HEK293T (cell line): ENCODE data around the gene RASGEF1B.
"Not testable (repeated sequence)": the region's sequence is repeated elsewhere in the genome, so short reads cannot be mapped to it uniquely, and the experiment has no call there.

Experiments
- CTCF ChIA-PET: fragments of 350-600 bp; formaldehyde crosslinking; extraction: SDS; loops from one replicate; lab custom pipeline; 2021; ENCODE audit warnings: antibody characterized with exemption, inconsistent platforms; lab: Yijun Ruan, JAX
- POLR2A ChIA-PET: fragments of 350-600 bp; formaldehyde crosslinking; extraction: SDS; loops from one replicate; lab custom pipeline; 2020; ENCODE audit warnings: antibody characterized with exemption, inconsistent platforms; lab: Yijun Ruan, JAX
- DNase-seq: peaks from one replicate; pipeline ENCODE4 v3.0.0; 2012; ENCODE audit warnings: mixed read lengths; ENCODE audit errors: extremely low spot score
- ARNT ChIP-seq: fragments of 450-650 bp; IDR thresholded peaks from 2 replicates; pipeline ENCODE4 v1.6.1; 2017; ENCODE audit warnings: mild to moderate bottlenecking
- BHLHE40 ChIP-seq: fragments of 450-650 bp; IDR thresholded peaks from 2 replicates; pipeline ENCODE4 v1.6.1; 2016; ENCODE audit warnings: mild to moderate bottlenecking, moderate library complexity, borderline replicate concordance
- CTBP1 ChIP-seq: fragments of 450-650 bp; IDR thresholded peaks from 2 replicates; pipeline ENCODE4 v1.6.1; 2016; ENCODE audit warnings: borderline replicate concordance
- ELF4 ChIP-seq: fragments of 450-650 bp; IDR thresholded peaks from 2 replicates; pipeline ENCODE4 v1.6.1; 2017; ENCODE audit warnings: antibody characterized with exemption
- FOXA1 ChIP-seq: fragments of 450-650 bp; IDR thresholded peaks from 2 replicates; pipeline ENCODE4 v1.6.1; 2016; ENCODE audit warnings: mild to moderate bottlenecking
- FOXK2 ChIP-seq: fragments of 450-650 bp; IDR thresholded peaks from 2 replicates; pipeline ENCODE4 v1.6.1; 2016; ENCODE audit warnings: mild to moderate bottlenecking
- FOXM1 ChIP-seq: fragments of 450-650 bp; IDR thresholded peaks from 2 replicates; pipeline ENCODE4 v1.6.1; 2017; ENCODE audit warnings: mild to moderate bottlenecking, borderline replicate concordance
- HDGF ChIP-seq: fragments of 450-650 bp; IDR thresholded peaks from 2 replicates; pipeline ENCODE4 v1.6.1; 2017; ENCODE audit warnings: antibody characterized with exemption, borderline replicate concordance
- L3MBTL2 ChIP-seq: fragments of 450-650 bp; conservative IDR thresholded peaks from 2 replicates; pipeline ENCODE4 v1.6.1; 2016; ENCODE audit warnings: mild to moderate bottlenecking
- LEF1 ChIP-seq: fragments of 450-650 bp; IDR thresholded peaks from 2 replicates; pipeline ENCODE4 v1.6.1; 2017; ENCODE audit warnings: mild to moderate bottlenecking, borderline replicate concordance
- NFRKB ChIP-seq: fragments of 450-650 bp; IDR thresholded peaks from 2 replicates; pipeline ENCODE4 v1.6.1; 2016; ENCODE audit warnings: mild to moderate bottlenecking, moderate library complexity
- PKNOX1 ChIP-seq: fragments of 450-650 bp; IDR thresholded peaks from 2 replicates; pipeline ENCODE4 v1.6.1; 2016
- SP1 ChIP-seq: fragments of 450-650 bp; IDR thresholded peaks from 2 replicates; pipeline ENCODE4 v1.6.1; 2017
- SUZ12 ChIP-seq: fragments of 450-650 bp; IDR thresholded peaks from 2 replicates; pipeline ENCODE4 v1.6.1; 2016; ENCODE audit warnings: mild to moderate bottlenecking
- TARDBP ChIP-seq: fragments of 450-650 bp; IDR thresholded peaks from 2 replicates; pipeline ENCODE4 v1.6.1; 2016
- ZNF384 ChIP-seq: fragments of 450-650 bp; IDR thresholded peaks from 2 replicates; pipeline ENCODE4 v1.6.1; 2016

RASGEF1B gene

GRCh38 chr4:81481151-81481550 lies 9.4 kb upstream of the RASGEF1B start:
- TF ChIP-seq LEF1 (no peak), SP1 (no peak), FOXM1 (no peak), CTBP1 (no peak)
- POLR2A ChIA-PET, result no interaction called here

GRCh38 chr4:81479573-81479972 lies 7.9 kb upstream of the RASGEF1B start:
- CTCF ChIA-PET, DNase-seq, POLR2A ChIA-PET: not testable (repeated sequence)

More at GRCh38 chr4:81481151-81481550, 9.4 kb upstream of the RASGEF1B start:
- DNase-seq, result no peak
- CTCF ChIA-PET, result no interaction called here

- POLR2A ChIA-PET, CTCF ChIA-PET, DNase-seq: not testable (repeated sequence)
Measured at GRCh38 chr4:81473331-81474265, 1.9 kb upstream of the RASGEF1B start.

DNA sequence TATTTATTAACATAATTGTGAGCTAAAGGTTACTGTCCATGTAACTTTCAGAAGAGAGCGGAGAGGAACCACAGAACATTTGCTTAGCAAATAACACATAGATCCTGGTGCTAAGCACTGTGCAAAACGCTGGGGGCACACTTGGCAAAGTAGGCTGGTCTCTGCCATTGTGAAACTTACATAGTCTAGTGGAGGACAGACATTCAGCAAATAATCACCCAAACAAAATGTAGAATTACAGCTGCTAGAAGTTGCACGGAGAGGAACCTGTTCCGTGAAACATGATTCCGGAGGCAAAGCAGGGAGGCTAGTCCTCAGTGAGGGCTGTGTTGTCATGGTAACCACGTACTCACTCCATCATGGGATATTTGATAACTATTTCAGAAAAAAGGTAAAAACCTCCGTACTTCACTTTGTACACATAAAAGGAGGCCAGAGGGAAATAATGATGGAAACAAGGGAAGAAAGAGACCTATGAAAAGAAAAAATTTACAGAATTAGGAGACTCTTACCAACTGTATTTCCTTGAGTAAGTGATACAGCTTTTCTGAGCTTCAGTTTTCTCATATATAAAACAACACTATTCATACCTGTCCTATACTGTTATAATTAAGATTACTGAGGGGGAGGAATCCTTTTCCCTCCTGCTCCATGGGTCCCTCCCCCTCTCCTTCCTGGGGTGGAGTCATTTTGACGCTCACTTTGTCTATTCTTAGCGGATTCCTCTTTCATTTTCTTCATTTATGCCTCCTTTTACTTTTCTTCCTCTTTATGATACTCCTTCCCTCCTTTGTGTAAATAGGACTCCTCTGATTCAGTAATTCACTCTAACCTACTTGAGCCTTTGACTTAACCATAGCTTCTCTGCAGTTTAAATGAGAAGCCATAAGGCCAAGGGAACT lies 825 bp upstream of the RASGEF1B start:
- CTCF ChIA-PET, result interaction anchor here (0.6 to 1.2 kb wide), 2 partner anchors 44 to 805 kb away, joined by 3 read pairs; no protein-coding TSS in a partner anchor

GRCh38 chr4:81471298-81471587 lies 464 bp downstream of the RASGEF1B start:
- POLR2A ChIA-PET, result interaction anchor here (0.7 to 1.8 kb wide), 5 partner anchors 42 to 367 kb away, joined by 3 to 6 read pairs (median 4); no protein-coding TSS in a partner anchor
- no peak for DNase-seq
- TF ChIP-seq LEF1, result no peak
- TF ChIP-seq SUZ12, result no peak
- no peak for TF ChIP-seq ZNF384
- TF ChIP-seq ARNT, result no peak
- no peak for TF ChIP-seq BHLHE40
- no peak for TF ChIP-seq HDGF
- no peak for TF ChIP-seq FOXA1
- no peak for TF ChIP-seq SP1
- no peak for TF ChIP-seq FOXK2
- no peak for TF ChIP-seq CTBP1
- TF ChIP-seq PKNOX1, result no peak; the same call in 1 of the 2 replicates
- TF ChIP-seq L3MBTL2, result no peak
- TF ChIP-seq FOXM1, result no peak
- TF ChIP-seq TARDBP, result no peak
- TF ChIP-seq NFRKB, result no peak
- no peak for TF ChIP-seq ELF4
- CTCF ChIA-PET, result interaction anchor here (0.6 to 1.2 kb wide), 5 partner anchors 215 to 401 kb away, joined by 3 to 5 read pairs (median 4); no protein-coding TSS in a partner anchor

More for the DNA sequence above, 825 bp upstream of the RASGEF1B start:
- TF ChIP-seq PKNOX1 (no peak), TARDBP (no peak), FOXA1 (no peak), FOXK2 (no peak), CTBP1 (no peak), NFRKB (no peak), FOXM1 (no peak), ZNF384 (no peak), ARNT (no peak), SP1 (no peak), L3MBTL2 (no peak; the same call in 1 of the 2 replicates), LEF1 (no peak), ELF4 (no peak), HDGF (no peak), BHLHE40 (no peak), SUZ12 (no peak)
- POLR2A ChIA-PET, result interaction anchor here (0.6 to 1.8 kb wide), 5 partner anchors 76 to 366 kb away, joined by 3 to 6 read pairs (median 4); no protein-coding TSS in a partner anchor
- DNase-seq, result peak; percentile 42

DNA sequence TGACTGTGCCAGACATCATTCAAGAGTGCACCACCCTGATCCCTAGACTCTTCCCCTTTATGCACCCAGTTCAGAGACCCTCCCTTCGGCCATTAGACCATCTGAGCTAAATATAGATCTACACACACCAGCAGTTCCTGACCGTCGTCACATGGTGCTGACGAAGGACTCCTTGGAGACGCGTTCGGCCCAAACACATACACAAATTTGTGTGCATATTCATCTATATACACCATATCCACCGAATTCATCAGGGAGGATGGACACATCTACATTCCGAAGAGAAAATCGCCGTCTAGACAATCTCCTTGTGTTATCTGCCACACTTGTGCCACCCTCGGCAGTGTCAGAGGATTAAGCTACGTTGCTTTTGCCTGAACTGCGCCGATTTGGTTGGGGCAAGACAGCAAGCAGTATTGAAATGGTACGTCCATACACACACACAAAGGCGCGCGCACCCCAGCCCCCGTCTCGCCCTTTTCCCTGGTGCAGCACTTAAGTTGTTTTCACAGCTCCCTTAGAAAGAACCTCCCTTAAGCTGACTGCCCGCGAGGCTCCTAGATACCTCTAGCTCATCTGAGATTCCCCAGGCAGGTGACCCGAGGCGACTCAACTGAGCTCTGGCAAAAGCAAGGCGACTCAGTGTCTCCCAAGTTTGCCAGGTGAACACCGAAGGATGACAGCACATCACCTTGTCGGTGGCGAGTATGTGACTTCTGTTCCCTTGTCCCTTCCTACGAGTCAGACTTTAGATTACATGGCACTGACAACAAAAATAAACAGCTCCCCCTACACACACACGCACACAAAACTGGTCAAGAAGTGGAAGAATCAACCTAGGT lies 1.0 kb downstream of the RASGEF1B start:
- no peak for TF ChIP-seq SP1
- TF ChIP-seq CTBP1, result peak; percentile 69
- peak; percentile 64 for TF ChIP-seq L3MBTL2
- no peak for TF ChIP-seq FOXM1
- CTCF ChIA-PET, result interaction anchor here (0.6 to 1.2 kb wide), 6 partner anchors 80 to 731 kb away, joined by 3 to 5 read pairs (median 4); no protein-coding TSS in a partner anchor
- peak; percentile 39 for DNase-seq
- POLR2A ChIA-PET, result interaction anchor here (0.7 to 1.8 kb wide), 7 partner anchors 43 to 368 kb away, joined by 3 to 6 read pairs (median 4); no protein-coding TSS in a partner anchor
